OCI-M1 (cell line): ENCODE measurements around the gene MAPK14.
A peak's percentile ranks its signal among the peaks of the same experiment; 100 is the strongest.
"Not testable (repeated sequence)": the region's sequence is repeated elsewhere in the genome, so short reads cannot be mapped to it uniquely, and the experiment has no call there.

Source experiments
- DNase-seq: peaks from one replicate; lab custom pipeline; 2025; lab: John Stamatoyannopoulos, UW

MAPK14 gene

GRCh38 chr6:36068586-36068985 is 41.0 kb downstream of the MAPK14 start:
- no peak for DNase-seq

GRCh38 chr6:36069573-36069972 is 42.0 kb downstream of the MAPK14 start:
- DNase-seq: no peak

- no peak for DNase-seq
Measured at GRCh38 chr6:36070252-36070651, 42.6 kb downstream of the MAPK14 start.

GRCh38 chr6:36071281-36071680 is 43.7 kb downstream of the MAPK14 start:
- DNase-seq: no peak

GRCh38 chr6:36071714-36072113 is 44.1 kb downstream of the MAPK14 start:
- DNase-seq: no peak

GRCh38 chr6:36072681-36073080 is 45.1 kb downstream of the MAPK14 start:
- DNase-seq: no peak

- DNase-seq: peak; percentile 47
Measured at GRCh38 chr6:36073587-36073986, 46.0 kb downstream of the MAPK14 start.

- no peak for DNase-seq
Measured at GRCh38 chr6:36075656-36076055, 48.0 kb downstream of the MAPK14 start.

- DNase-seq: no peak
Measured at GRCh38 chr6:36076178-36077063, 48.8 kb downstream of the MAPK14 start.

GRCh38 chr6:36078159-36078558 is 50.6 kb downstream of the MAPK14 start:
- DNase-seq: no peak

- DNase-seq: no peak
Measured at GRCh38 chr6:36079601-36080000, 52.0 kb downstream of the MAPK14 start.

GRCh38 chr6:36082318-36082717 is 54.7 kb downstream of the MAPK14 start:
- DNase-seq: no peak

GRCh38 chr6:36083446-36083845 is 55.8 kb downstream of the MAPK14 start:
- DNase-seq: no peak

GRCh38 chr6:36088204-36088603 is 60.6 kb downstream of the MAPK14 start:
- not testable (repeated sequence) for DNase-seq

- no peak for DNase-seq
Measured at GRCh38 chr6:36089048-36089447, 61.4 kb downstream of the MAPK14 start.

- no peak for DNase-seq
Measured at GRCh38 chr6:36094238-36094637, 66.6 kb downstream of the MAPK14 start.

GRCh38 chr6:36094753-36095496 is 67.3 kb downstream of the MAPK14 start:
- DNase-seq: peak; percentile 93

GRCh38 chr6:36095497-36096391 is 68.1 kb downstream of the MAPK14 start:
- no peak for DNase-seq

- peak; percentile 66 for DNase-seq
Measured at GRCh38 chr6:36098253-36098919, 70.8 kb downstream of the MAPK14 start.

- peak; percentile 93 for DNase-seq
Measured at GRCh38 chr6:36098920-36099647, 71.5 kb downstream of the MAPK14 start.
